Ishikawa (cell line): ENCODE data around the gene CEP83.

Experiments used
- CEBPB ChIP-seq: IDR thresholded peaks from 2 replicates; pipeline ENCODE4 v1.6.1; 2012
- CREB1 ChIP-seq: IDR thresholded peaks from 2 replicates; pipeline ENCODE4 v1.6.1; 2012; ENCODE audit warnings: low read depth
- EGR1 ChIP-seq: IDR thresholded peaks from 2 replicates; pipeline ENCODE4 v1.6.1; 2012
- EP300 ChIP-seq: IDR thresholded peaks from 2 replicates; pipeline ENCODE4 v1.6.1; 2012; ENCODE audit warnings: borderline replicate concordance
- FOXM1 ChIP-seq: IDR thresholded peaks from 2 replicates; pipeline ENCODE4 v1.6.1; 2012; ENCODE audit warnings: low read depth, borderline replicate concordance
- MAX ChIP-seq: IDR thresholded peaks from 2 replicates; pipeline ENCODE4 v1.6.1; 2012
- NFIC ChIP-seq: IDR thresholded peaks from 2 replicates; pipeline ENCODE4 v1.6.1; 2012
- RAD21 ChIP-seq: IDR thresholded peaks from 2 replicates; pipeline ENCODE4 v1.6.1; 2012; ENCODE audit warnings: low read depth
- REST ChIP-seq: IDR thresholded peaks from 2 replicates; pipeline ENCODE4 v1.6.1; 2012; ENCODE audit warnings: low read depth, mild to moderate bottlenecking
- TAF1 ChIP-seq: IDR thresholded peaks from 2 replicates; pipeline ENCODE4 v1.6.1; 2012; ENCODE audit warnings: low read depth, mild to moderate bottlenecking
- TCF12 ChIP-seq: IDR thresholded peaks from 2 replicates; pipeline ENCODE4 v1.6.1; 2012; ENCODE audit warnings: low read depth
- TEAD4 ChIP-seq: IDR thresholded peaks from 2 replicates; pipeline ENCODE4 v1.6.1; 2012
- USF1 ChIP-seq: IDR thresholded peaks from 2 replicates; pipeline ENCODE4 v1.6.1; 2012
- YY1 ChIP-seq: IDR thresholded peaks from 2 replicates; pipeline ENCODE4 v1.6.1; 2012; ENCODE audit warnings: low read depth
- ZBTB7A ChIP-seq: IDR thresholded peaks from 2 replicates; pipeline ENCODE4 v1.6.1; 2012; ENCODE audit warnings: low read depth

The CEP83 gene

GRCh38 chr12:94269316-94269999 lies 190.2 kb downstream of the CEP83 start:
- TF ChIP-seq NFIC (no peak), EGR1 (no peak), MAX (no peak), TCF12 (no peak), RAD21 (no peak), FOXM1 (no peak), CEBPB (no peak), EP300 (no peak), ZBTB7A (no peak), REST (no peak), YY1 (no peak)

GRCh38 chr12:94267921-94268471 lies 191.7 kb downstream of the CEP83 start:
- TF ChIP-seq RAD21 (no peak), TEAD4 (no peak), USF1 (no peak), YY1 (no peak), FOXM1 (no peak), CREB1 (no peak), ZBTB7A (no peak), MAX (no peak), TCF12 (no peak), REST (no peak), EGR1 (no peak), CEBPB (no peak), NFIC (no peak)

GRCh38 chr12:94267537-94267872 lies 192.2 kb downstream of the CEP83 start:
- TF ChIP-seq YY1 (no peak), MAX (no peak), TAF1 (no peak), REST (no peak), ZBTB7A (no peak), USF1 (no peak), CEBPB (no peak), RAD21 (no peak), FOXM1 (no peak), CREB1 (no peak)

GRCh38 chr12:94266796-94267536 lies 192.7 kb downstream of the CEP83 start:
- no peak for TF ChIP-seq REST
- no peak for TF ChIP-seq ZBTB7A
- TF ChIP-seq MAX: no peak
- no peak for TF ChIP-seq FOXM1
- TF ChIP-seq EP300: no peak
- no peak for TF ChIP-seq TCF12
- no peak for TF ChIP-seq TAF1
- TF ChIP-seq EGR1: no peak
- TF ChIP-seq CEBPB: no peak
- no peak for TF ChIP-seq YY1
- TF ChIP-seq RAD21: no peak
- TF ChIP-seq USF1: no peak
- TF ChIP-seq NFIC: no peak
- TF ChIP-seq TEAD4: no peak
- no peak for TF ChIP-seq CREB1
